Measurements from ENCODE around the gene STAG2. TPM values are rescaled to one million over a fixed set of nuclear protein-coding genes. Genes with fewer than 3 reads are reported as not detected.
"Not testable (repeated sequence)": the region's sequence is repeated elsewhere in the genome, so short reads cannot be mapped to it uniquely, and the experiment has no call there.

Gene STAG2
- total and polyA plus RNA-seq, 10 donors = 17.9 to 106 (median 89.4) TPM

DNA sequence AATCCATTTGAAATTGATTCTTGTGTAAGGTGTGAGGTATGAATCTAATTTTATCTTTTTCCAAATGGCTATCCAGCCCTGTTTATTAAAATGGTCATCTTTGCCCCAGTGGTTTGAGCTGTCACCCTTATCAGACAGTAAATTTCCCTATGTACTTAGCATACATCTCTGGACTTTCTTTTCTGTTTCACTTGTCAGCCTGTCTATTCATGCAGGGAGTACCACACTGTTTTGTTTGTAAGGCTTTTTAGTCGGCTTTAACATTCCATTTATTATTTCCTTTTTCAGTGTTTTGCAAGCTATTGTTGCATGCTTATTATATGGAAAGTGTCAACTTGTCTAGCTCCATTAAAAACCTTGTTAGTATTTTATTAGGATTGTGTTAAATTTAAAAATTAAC, 155.8 kb downstream of the STAG2 start:
- no peak overlapping the region for H3K27ac ChIP-seq
- no peaks in the 10 kb centered on the region for H3K4me1 ChIP-seq
- H3K36me3 ChIP-seq = no peaks in the 10 kb centered on the region
- WGBS, 5 donors = 56 to 82% (median 58%) methylated on average over 1 of the region's 1 CpG
- TF ChIP-seq, protein P1, sequence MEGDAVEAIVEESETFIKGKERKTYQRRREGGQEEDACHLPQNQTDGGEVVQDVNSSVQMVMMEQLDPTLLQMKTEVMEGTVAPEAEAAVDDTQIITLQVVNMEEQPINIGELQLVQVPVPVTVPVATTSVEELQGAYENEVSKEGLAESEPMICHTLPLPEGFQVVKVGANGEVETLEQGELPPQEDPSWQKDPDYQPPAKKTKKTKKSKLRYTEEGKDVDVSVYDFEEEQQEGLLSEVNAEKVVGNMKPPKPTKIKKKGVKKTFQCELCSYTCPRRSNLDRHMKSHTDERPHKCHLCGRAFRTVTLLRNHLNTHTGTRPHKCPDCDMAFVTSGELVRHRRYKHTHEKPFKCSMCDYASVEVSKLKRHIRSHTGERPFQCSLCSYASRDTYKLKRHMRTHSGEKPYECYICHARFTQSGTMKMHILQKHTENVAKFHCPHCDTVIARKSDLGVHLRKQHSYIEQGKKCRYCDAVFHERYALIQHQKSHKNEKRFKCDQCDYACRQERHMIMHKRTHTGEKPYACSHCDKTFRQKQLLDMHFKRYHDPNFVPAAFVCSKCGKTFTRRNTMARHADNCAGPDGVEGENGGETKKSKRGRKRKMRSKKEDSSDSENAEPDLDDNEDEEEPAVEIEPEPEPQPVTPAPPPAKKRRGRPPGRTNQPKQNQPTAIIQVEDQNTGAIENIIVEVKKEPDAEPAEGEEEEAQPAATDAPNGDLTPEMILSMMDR (IDR thresholded peaks at IDR 0.05 in 8 of 11, conservative IDR thresholded peaks at IDR 0.05 in 3 of 11) = no peak
- TF ChIP-seq POLR2A (IDR thresholded peaks at IDR 0.05) = no peak
- no peak for TF ChIP-seq POLR2AphosphoS5 (IDR thresholded peaks at IDR 0.05)
- no peaks in the 10 kb centered on the region for H3K9me3 ChIP-seq
- intact Hi-C loops (cut with DNase I; ENCODE audit: low total_unique reads) = no loop called here
- H3K27me3 ChIP-seq (replicated peaks in 1 of 7) = peaks cover 0 to 2% (median 0%) of the 10 kb centered on the region in 7 donors
- no peak for DNase-seq
- no peak overlapping the region for H3K4me3 ChIP-seq

GRCh38 chrX:124125471-124125870, 164.0 kb downstream of the STAG2 start:
- intact Hi-C loops (cut with DNase I; ENCODE audit: low total_unique reads) = no loop called here
- no peak for DNase-seq
- no peak for TF ChIP-seq POLR2A (IDR thresholded peaks at IDR 0.05)
- TF ChIP-seq POLR2AphosphoS5 (IDR thresholded peaks at IDR 0.05) = no peak
- TF ChIP-seq, protein P1 (IDR thresholded peaks at IDR 0.05 in 8 of 11, conservative IDR thresholded peaks at IDR 0.05 in 3 of 11) = no peak
- Histone ChIP-seq H3K27ac (no peak overlapping the region), H3K36me3 (no peaks in the 10 kb centered on the region), H3K9me3 (no peaks in the 10 kb centered on the region), H3K27me3 (replicated peaks in 1 of 7) (no peaks in the 10 kb centered on the region), H3K4me1 (no peaks in the 10 kb centered on the region), H3K4me3 (no peak overlapping the region)
- 43 to 83% (median 66%) methylated on average over 3 of the region's 3 CpGs for WGBS, 5 donors

GRCh38 chrX:124127496-124127895, 166.0 kb downstream of the STAG2 start:
- no peak for DNase-seq
- no peak for TF ChIP-seq POLR2AphosphoS5 (IDR thresholded peaks at IDR 0.05)
- TF ChIP-seq, protein P1 (IDR thresholded peaks at IDR 0.05 in 8 of 11, conservative IDR thresholded peaks at IDR 0.05 in 3 of 11) = no peak
- no peak for TF ChIP-seq POLR2A (IDR thresholded peaks at IDR 0.05)
- Histone ChIP-seq H3K27me3 (replicated peaks in 1 of 7) (no peaks in the 10 kb centered on the region), H3K4me3 (no peak overlapping the region), H3K36me3 (no peaks in the 10 kb centered on the region), H3K27ac (no peak overlapping the region), H3K9me3 (no peaks in the 10 kb centered on the region), H3K4me1 (no peaks in the 10 kb centered on the region)
- WGBS, 5 donors = 83 to 100% (median 89%) methylated on average over 4 to 7 of the region's 7 CpGs
- intact Hi-C loops (cut with DNase I; ENCODE audit: low total_unique reads) = no loop called here

- H3K36me3 ChIP-seq; H3K27ac ChIP-seq; DNase-seq; H3K9me3 ChIP-seq; H3K27me3 ChIP-seq (replicated peaks in 1 of 7); H3K4me1 ChIP-seq; intact Hi-C loops (cut with DNase I; ENCODE audit: low total_unique reads); H3K4me3 ChIP-seq: not testable (repeated sequence)
- WGBS, 5 donors = 91 to 98% (median 94%) methylated on average over 4 to 5 of the region's 5 CpGs
These were observed 170.9 kb downstream of the STAG2 start for GRCh38 chrX:124132437-124132836.

DNA sequence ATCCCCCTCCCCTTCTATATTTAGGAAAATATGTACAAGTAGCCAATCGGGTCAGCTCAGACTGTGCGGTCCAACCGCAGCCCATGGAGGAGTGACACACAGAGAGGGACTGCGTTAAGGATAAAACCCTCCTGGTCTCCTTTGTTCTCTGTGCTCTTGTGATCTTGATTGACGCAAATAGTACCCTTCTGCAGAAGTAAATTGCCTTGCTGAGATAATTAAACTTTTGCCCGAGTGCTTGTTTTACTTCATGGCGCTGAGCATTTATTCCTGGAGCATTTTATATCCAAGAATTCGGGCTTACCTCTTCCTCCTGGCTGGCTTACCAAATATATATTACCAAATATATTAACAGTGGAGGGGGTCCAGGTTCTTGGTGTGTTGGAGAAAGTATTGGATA, 184.2 kb downstream of the STAG2 start:
- WGBS, 5 donors = 88 to 96% (median 95%) methylated on average over 7 to 8 of the region's 8 CpGs
- no peaks in the 10 kb centered on the region for H3K4me1 ChIP-seq
- no peak overlapping the region for H3K4me3 ChIP-seq
- DNase-seq = no peak
- no peaks in the 10 kb centered on the region for H3K27me3 ChIP-seq (replicated peaks in 1 of 7)
- TF ChIP-seq, protein P1 (IDR thresholded peaks at IDR 0.05 in 8 of 11, conservative IDR thresholded peaks at IDR 0.05 in 3 of 11) = no peak
- TF ChIP-seq POLR2AphosphoS5 (IDR thresholded peaks at IDR 0.05) = no peak
- TF ChIP-seq POLR2A (IDR thresholded peaks at IDR 0.05) = no peak
- H3K36me3 ChIP-seq = no peaks in the 10 kb centered on the region
- peaks cover 3 to 29% (median 11%) of the 10 kb centered on the region in 8 donors for H3K9me3 ChIP-seq
- no peak overlapping the region for H3K27ac ChIP-seq
- intact Hi-C loops (cut with DNase I; ENCODE audit: low total_unique reads) = no loop called here
